ENCODE results near the gene GRK6. TPM values are rescaled to one million over a fixed set of nuclear protein-coding genes. Genes with fewer than 3 reads are reported as not detected.

GRK6 gene
- total and polyA plus RNA-seq, 9 of the 15 experiments (the other 6 are each of a cell fraction or from before 2014, with no cell fraction given): 0.63 to 122 (median 44.5) TPM

GRCh38 chr5:177386542-177386941 is 39.9 kb upstream of the GRK6 start:
- CTCF ChIA-PET (ENCODE audit: low intra/inter-chr PET ratio): no interaction called here
- Histone ChIP-seq H3K4me3 (no peak overlapping the region), H3K9me1 (ENCODE audit: control insufficient read depth, insufficient read depth, low read length) (no peaks in the 10 kb centered on the region), H3K79me2 (ENCODE audit: control insufficient read depth, insufficient read depth, low read length) (no peaks in the 10 kb centered on the region), H3K27me3 (ENCODE audit: control insufficient read depth in 2 of 2, insufficient read depth in 2 of 2, low read length in 2 of 2) (peaks cover 0 to 12% of the 10 kb centered on the region in 2 experiments; a peak in 2 of 5 replicates), H3K4me2 (ENCODE audit: insufficient read depth, low read length) (no peak overlapping the region), H2AFZ (ENCODE audit: low read depth, low read length) (no peak overlapping the region), H3K36me3 (ENCODE audit: control insufficient read depth, insufficient read depth, low read length) (no peaks in the 10 kb centered on the region), H4K20me1 (replicated peaks; ENCODE audit: control insufficient read depth, insufficient read depth, low read length) (no peaks in the 10 kb centered on the region), H3K9me3 (replicated peaks; ENCODE audit: control insufficient read depth, insufficient read depth, low read depth, low read length) (no peaks in the 10 kb centered on the region), H3K4me1 (replicated peaks in 1 of 2; ENCODE audit: control insufficient read depth in 2 of 2, insufficient read depth in 2 of 2, low read length in 2 of 2) (peaks cover 7 to 22% of the 10 kb centered on the region in 2 experiments; a peak in 3 of 5 replicates), H3K9ac (ENCODE audit: insufficient read depth in 1 of 2, low read depth in 2 of 2, low read length in 2 of 2) (peak overlapping the region in 1 of 2 experiments; percentile 29; a peak in 1 of 4 replicates), H3K27ac (ENCODE audit: extremely low read depth, low read depth, low read length) (no peak overlapping the region)
- intact Hi-C loops (cut with micrococcal nuclease): no loop called here
- BruUV-seq (replicated peaks): no TSS peak
- FAIRE-seq: no peak
- in situ Hi-C loops (cut with MboI): no loop called here
- no peak for TF ChIP-seq ZBTB12 (CRISPR knock-in tag; IDR thresholded peaks at IDR 0.05)
- 0 out of 2 replicates have a peak, but pooled peaks have one; percentile 5 for TF ChIP-seq PKNOX1 (IDR thresholded peaks at IDR 0.05)
- no peak for TF ChIP-seq CREM (IDR thresholded peaks at IDR 0.05; ENCODE audit: low read depth)
- TF ChIP-seq NELFE (IDR thresholded peaks at IDR 0.05; ENCODE audit: insufficient read depth, insufficient read length): no peak
- no peak for TF ChIP-seq REST (IDR thresholded peaks at IDR 0.05; ENCODE audit: borderline replicate concordance)
- no peak for TF ChIP-seq REST (CRISPR knock-in tag; IDR thresholded peaks at IDR 0.05; ENCODE audit: low read depth)
- ATAC-seq: no peak
- POLR2A ChIA-PET: interaction anchor here (0.6 to 1.1 kb wide), 5 partner anchors 14 to 69 kb away, joined by 3 to 5 read pairs (median 3); no protein-coding TSS in a partner anchor
- DNase-seq (ENCODE audit: extremely low read depth in 1 of 4, low spot score in 3 of 4): no peak
- 48% methylated on average over 8 of the region's 8 CpGs for WGBS (ENCODE audit: insufficient coverage, low coverage, missing lambda C conversion rate)

Data from K562 (cell line).